Cardiac fibroblast (primary cell): ENCODE data around the gene TMEM52.
"Not testable (repeated sequence)": the region's sequence is repeated elsewhere in the genome, so short reads cannot be mapped to it uniquely, and the experiment has no call there.

Experiments used
- DNase-seq, 2 donors: peaks; one replicate each; pipeline versions ENCODE4 v3.0.0 to v3.0.0-alpha.2; 2010; ENCODE audit warnings: low read depth in 2 of 2
- H3K4me3 ChIP-seq, 2 donors: replicated peaks in 1 of 2; 1 replicate in 1 of 2; 2 replicates in 1 of 2; pipeline ENCODE4 v1.5.1; 2011; ENCODE audit warnings: low read depth in 2 of 2, low read length in 2 of 2, mild to moderate bottlenecking in 2 of 2, moderate library complexity in 1 of 2
- TF ChIP-seq, protein P1 (sequence below): IDR thresholded peaks from one replicate; pipeline ENCODE4 v1.5.1; 2011; ENCODE audit warnings: low read depth, mild to moderate bottlenecking, low read length, inconsistent platforms

Gene TMEM52

DNA sequence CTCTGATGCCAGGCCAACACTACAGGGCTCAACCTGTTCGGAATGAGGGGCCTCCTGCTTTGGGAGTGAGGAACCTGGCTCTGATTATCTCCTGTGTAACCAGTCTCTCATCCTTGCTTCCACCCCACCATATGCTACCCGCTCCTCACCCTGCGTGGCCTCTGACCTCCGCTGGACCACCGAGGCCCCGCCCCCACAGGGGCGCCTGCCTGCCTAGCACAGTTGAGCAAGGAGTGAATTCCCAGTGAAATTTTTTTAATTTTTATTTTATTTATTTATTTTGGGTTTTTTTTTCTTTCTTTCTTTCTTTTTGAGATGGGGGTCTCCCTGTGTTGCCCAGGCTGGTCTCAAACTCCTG lies 26.3 kb downstream of the TMEM52 start:
- H3K4me3 ChIP-seq, result no peak overlapping the region
- TF ChIP-seq, protein P1, sequence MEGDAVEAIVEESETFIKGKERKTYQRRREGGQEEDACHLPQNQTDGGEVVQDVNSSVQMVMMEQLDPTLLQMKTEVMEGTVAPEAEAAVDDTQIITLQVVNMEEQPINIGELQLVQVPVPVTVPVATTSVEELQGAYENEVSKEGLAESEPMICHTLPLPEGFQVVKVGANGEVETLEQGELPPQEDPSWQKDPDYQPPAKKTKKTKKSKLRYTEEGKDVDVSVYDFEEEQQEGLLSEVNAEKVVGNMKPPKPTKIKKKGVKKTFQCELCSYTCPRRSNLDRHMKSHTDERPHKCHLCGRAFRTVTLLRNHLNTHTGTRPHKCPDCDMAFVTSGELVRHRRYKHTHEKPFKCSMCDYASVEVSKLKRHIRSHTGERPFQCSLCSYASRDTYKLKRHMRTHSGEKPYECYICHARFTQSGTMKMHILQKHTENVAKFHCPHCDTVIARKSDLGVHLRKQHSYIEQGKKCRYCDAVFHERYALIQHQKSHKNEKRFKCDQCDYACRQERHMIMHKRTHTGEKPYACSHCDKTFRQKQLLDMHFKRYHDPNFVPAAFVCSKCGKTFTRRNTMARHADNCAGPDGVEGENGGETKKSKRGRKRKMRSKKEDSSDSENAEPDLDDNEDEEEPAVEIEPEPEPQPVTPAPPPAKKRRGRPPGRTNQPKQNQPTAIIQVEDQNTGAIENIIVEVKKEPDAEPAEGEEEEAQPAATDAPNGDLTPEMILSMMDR, result no peak
- no peak for DNase-seq

- peak overlapping the region; percentile 59 to 83 for H3K4me3 ChIP-seq
- DNase-seq, result no peak
- TF ChIP-seq, protein P1, result no peak
Measured at GRCh38 chr1:1892079-1892762, 26.9 kb downstream of the TMEM52 start.

DNA sequence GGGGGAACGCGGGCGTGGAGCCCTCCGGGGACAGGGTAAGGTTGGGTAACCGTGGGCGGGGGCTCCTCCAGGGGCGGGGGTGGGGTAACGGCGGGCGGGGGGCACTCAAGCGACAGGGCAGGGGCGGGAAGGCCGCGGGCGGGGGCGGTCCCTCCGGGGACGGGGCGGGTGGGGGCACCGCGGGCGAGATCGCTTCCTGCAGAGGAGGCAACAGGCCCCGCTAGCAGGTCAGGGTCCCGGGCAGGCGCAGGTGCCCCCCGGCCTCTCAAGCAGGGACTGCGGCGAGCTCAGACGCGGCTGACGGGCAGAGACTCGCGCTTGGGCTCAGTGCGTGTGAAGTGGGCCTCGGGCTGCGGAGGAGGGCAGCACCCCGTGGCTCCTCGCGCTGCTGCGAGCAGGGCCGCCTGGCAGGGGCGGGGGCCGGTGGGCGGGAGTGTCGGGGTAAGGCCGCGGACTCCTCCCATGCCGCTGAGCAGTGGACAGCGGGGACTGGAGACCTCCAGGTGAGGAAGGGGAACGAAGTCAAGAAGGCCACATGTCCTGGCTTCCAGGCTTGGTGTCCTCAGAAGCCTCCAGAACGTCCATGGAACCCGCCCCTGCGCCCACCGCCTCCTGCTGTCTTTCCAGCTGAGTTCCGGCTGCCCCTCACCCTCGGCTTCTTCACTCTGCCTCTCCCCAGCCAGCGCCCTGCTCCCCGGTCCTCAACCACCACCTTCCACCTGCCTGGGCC lies 27.6 kb downstream of the TMEM52 start:
- DNase-seq, result peak; percentile 52 to 67
- TF ChIP-seq, protein P1, result no peak
- peak overlapping the region; percentile 59 to 83 for H3K4me3 ChIP-seq

- peak within 1 kb of the TSS; percentile 83 to 84 for H3K4me3 ChIP-seq
- TF ChIP-seq, protein P1, result no peak
- peak; percentile 87 to 91 for DNase-seq
Measured at GRCh38 chr1:1890506-1891348, 28.4 kb downstream of the TMEM52 start, which contains the start of gene GNB1. Gene GNB1, minus strand, starts transcription at chr1:1891087. Its CDS starts 65,634 bp downstream, at chr1:1825453.

- peak overlapping the region; percentile 83 to 84 for H3K4me3 ChIP-seq
- TF ChIP-seq, protein P1, result no peak
- peak; percentile 50 to 53 for DNase-seq
Measured at GRCh38 chr1:1889847-1890505, 29.1 kb downstream of the TMEM52 start.

- TF ChIP-seq, protein P1, result no peak
- H3K4me3 ChIP-seq, result peak overlapping the region; percentile 83 to 84
- DNase-seq, result peak in 1 of 2 donors; percentile 44
Measured at GRCh38 chr1:1889090-1889750, 29.9 kb downstream of the TMEM52 start.

DNA sequence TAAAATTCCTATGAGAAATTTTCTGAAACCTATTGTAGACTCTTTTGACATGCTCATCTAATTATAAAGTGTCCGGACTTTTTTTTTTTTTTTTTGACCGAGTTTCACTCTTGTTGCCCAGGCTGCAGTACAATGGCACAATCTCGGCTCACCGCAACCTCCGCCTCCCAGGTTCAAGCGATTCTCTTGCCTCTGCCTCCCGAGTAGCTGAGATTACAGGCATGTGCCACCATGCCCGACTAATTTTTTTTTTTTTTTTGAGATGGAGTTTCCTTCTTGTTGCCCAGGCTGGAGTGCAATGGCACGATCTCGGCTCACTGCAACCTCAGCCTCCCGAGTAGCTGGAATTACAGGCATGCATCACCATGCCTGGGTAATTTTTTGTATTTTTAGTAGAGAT lies 35.2 kb downstream of the TMEM52 start:
- H3K4me3 ChIP-seq, result not testable (repeated sequence)

More for the DNA sequence above, 35.2 kb downstream of the TMEM52 start:
- not testable (repeated sequence) for DNase-seq
